HepG2 (cell line): ENCODE results near the gene TM4SF5. TPM values are rescaled to one million over a fixed set of nuclear protein-coding genes. Genes with fewer than 3 reads are reported as not detected.

ENCODE experiments used
- BHLHE40 ChIP-seq: IDR thresholded peaks from 2 replicates; pipeline ENCODE4 v1.6.1; 2011; ENCODE audit warnings: low read length, improper control_type of control experiment
- BRCA1 ChIP-seq: sonication (generic); formaldehyde crosslinking; IDR thresholded peaks from 2 replicates; pipeline ENCODE4 v1.4.0; 2020; ENCODE audit warnings: missing genetic modification reagents
- CREB1 ChIP-seq, 2 experiments: fragments of 450-650 bp in 1 of 2; IDR thresholded peaks; 2 replicates each; pipeline ENCODE4 v1.6.1; 2016 to 2017; ENCODE audit warnings: control low read depth in 1 of 2, mild to moderate bottlenecking in 1 of 2, missing compliant biosample characterization in 1 of 2, missing genetic modification characterization in 1 of 2
- FOXP1 ChIP-seq, 2 experiments: fragments of 450-650 bp in 1 of 2; IDR thresholded peaks; 2 replicates each; pipeline ENCODE4 v1.6.1; 2017 to 2018; ENCODE audit warnings: antibody characterized with exemption in 1 of 2
- GATA4 ChIP-seq: sonication (generic); IDR thresholded peaks from 2 replicates; pipeline ENCODE4 v1.6.1; 2016; ENCODE audit warnings: antibody characterized with exemption, low read depth, borderline replicate concordance
- HDAC6 ChIP-seq: fragments of 200-600 bp; sonication (generic); IDR thresholded peaks from 2 replicates; pipeline ENCODE4 v1.7.0; 2017; ENCODE audit warnings: mild to moderate bottlenecking, antibody characterized with exemption, low read length, low read depth
- KDM4B ChIP-seq: sonication (generic); formaldehyde crosslinking; IDR thresholded peaks from 2 replicates; pipeline ENCODE4 v1.4.0; 2020; ENCODE audit warnings: missing genetic modification reagents
- KLF6 ChIP-seq: IDR thresholded peaks from 2 replicates; pipeline ENCODE4 v1.8.0; 2016; ENCODE audit warnings: missing biosample characterization, missing genetic modification reagents
- MLLT10 ChIP-seq: sonication (generic); formaldehyde crosslinking; IDR thresholded peaks from 2 replicates; pipeline ENCODE4 v1.4.0; 2020; ENCODE audit warnings: missing genetic modification reagents
- MXD4 ChIP-seq: IDR thresholded peaks from 2 replicates; pipeline ENCODE4 v1.6.1; 2016; ENCODE audit warnings: mild to moderate bottlenecking, missing biosample characterization, missing genetic modification reagents
- NRL ChIP-seq: sonication (generic); formaldehyde crosslinking; IDR thresholded peaks from 2 replicates; pipeline ENCODE4 v1.5.0; 2020; ENCODE audit warnings: missing genetic modification reagents, mild to moderate bottlenecking, moderate library complexity, borderline replicate concordance
- ONECUT2 ChIP-seq: sonication (generic); formaldehyde crosslinking; IDR thresholded peaks from 2 replicates; pipeline ENCODE4 v1.4.0; 2020; ENCODE audit warnings: missing genetic modification reagents
- POLR2G ChIP-seq: fragments of 200-400 bp; formaldehyde crosslinking; IDR thresholded peaks from 2 replicates; pipeline ENCODE4 v1.6.1; 2018; ENCODE audit warnings: mild to moderate bottlenecking, low read depth, low read length, moderate library complexity
- RFX5 ChIP-seq: IDR thresholded peaks from 2 replicates; pipeline ENCODE4 v1.6.1; 2011; ENCODE audit warnings: low read depth, low read length, improper control_type of control experiment
- SMARCC2 ChIP-seq: fragments of 450-650 bp; IDR thresholded peaks from 2 replicates; pipeline ENCODE4 v1.6.1; 2017; ENCODE audit warnings: antibody characterized with exemption, mild to moderate bottlenecking
- SMARCE1 ChIP-seq: fragments of 450-650 bp; IDR thresholded peaks from 2 replicates; pipeline ENCODE4 v1.6.1; 2017; ENCODE audit warnings: borderline replicate concordance
- STAG1 ChIP-seq: sonication (generic); formaldehyde crosslinking; IDR thresholded peaks from 2 replicates; pipeline ENCODE4 v1.4.0; 2020; ENCODE audit warnings: missing genetic modification reagents
- TEAD3 ChIP-seq: optimal IDR thresholded peaks from 2 replicates; pipeline ENCODE3; 2016; ENCODE audit warnings: borderline replicate concordance
- ZFP36L1 ChIP-seq: sonication (generic); formaldehyde crosslinking; IDR thresholded peaks from 2 replicates; pipeline ENCODE4 v1.8.0; 2022; ENCODE audit warnings: mild to moderate bottlenecking, missing genetic modification reagents, moderate library complexity
- ZFP41 ChIP-seq: sonication (generic); formaldehyde crosslinking; IDR thresholded peaks from 2 replicates; pipeline ENCODE4 v1.4.0; 2020; ENCODE audit warnings: mild to moderate bottlenecking, missing genetic modification reagents, borderline replicate concordance
- ZNF101 ChIP-seq: sonication (generic); formaldehyde crosslinking; IDR thresholded peaks from 2 replicates; pipeline ENCODE4 v1.4.0; 2020; ENCODE audit warnings: mild to moderate bottlenecking, low read depth, missing genetic modification reagents, borderline replicate concordance
- ZNF121 ChIP-seq: sonication (generic); formaldehyde crosslinking; IDR thresholded peaks from 2 replicates; pipeline ENCODE4 v1.5.0; 2020; ENCODE audit warnings: mild to moderate bottlenecking, missing genetic modification reagents
- ZNF253 ChIP-seq: sonication (generic); formaldehyde crosslinking; IDR thresholded peaks from 2 replicates; pipeline ENCODE4 v1.8.0; 2022; ENCODE audit warnings: mild to moderate bottlenecking, missing genetic modification reagents, borderline replicate concordance
- ZNF501 ChIP-seq: sonication (generic); formaldehyde crosslinking; IDR thresholded peaks from 2 replicates; pipeline ENCODE4 v1.5.1; 2020; ENCODE audit warnings: mild to moderate bottlenecking, moderate library complexity, missing genetic modification reagents
- ZNF577 ChIP-seq: sonication (generic); formaldehyde crosslinking; IDR thresholded peaks from 2 replicates; pipeline ENCODE4 v1.4.0; 2020; ENCODE audit warnings: mild to moderate bottlenecking, low read depth, missing genetic modification reagents, borderline replicate concordance
- polyA plus RNA-seq, 8 experiments: library from polyadenylated mRNA; depleted of rRNA in 3 of 8; stranded (reverse) in 7 of 8; unstranded in 1 of 8; fragments of >200 nt; fragmentation: Illumina TruSeq in 4 of 8; extraction: Trizol in 4 of 8; gene quantifications; 2 replicates each; pipeline versions ENCODE4 v1.2.1 to v1.2.3, GENCODE V29; 2011 to 2016; ENCODE audit warnings: low read depth in 4 of 8, missing spikeins in 1 of 8, mixed read lengths in 1 of 8; ENCODE audit not compliant: insufficient read depth in 1 of 8
- total RNA-seq, 5 experiments: library from RNA; depleted of rRNA; stranded (reverse); fragments of >200 nt; fragmentation: Illumina TruSeq; extraction: Trizol; gene quantifications; 2 replicates each; pipeline ENCODE4 v1.2.3, GENCODE V29; 2016; ENCODE audit warnings: low read depth in 1 of 5
- TF ChIP-seq, protein P1 (sequence below): sonication (generic); formaldehyde crosslinking; IDR thresholded peaks from 2 replicates; pipeline ENCODE4 v1.8.0; 2022; ENCODE audit warnings: missing genetic modification reagents, mild to moderate bottlenecking, moderate library complexity, borderline replicate concordance
- TF ChIP-seq, protein P2 (sequence below): sonication (generic); formaldehyde crosslinking; IDR thresholded peaks from 2 replicates; pipeline ENCODE4 v1.4.0; 2020; ENCODE audit warnings: missing genetic modification reagents
- TF ChIP-seq, protein P3 (sequence below): sonication (generic); formaldehyde crosslinking; IDR thresholded peaks from 2 replicates; pipeline ENCODE4 v1.8.0; 2022; ENCODE audit warnings: low read depth, missing genetic modification reagents

TM4SF5 gene
- total and polyA plus RNA-seq, 2 of the 13 experiments (the other 11 are each of a cell fraction or from before 2014, with no cell fraction given), result 30.1 to 126 TPM

DNA sequence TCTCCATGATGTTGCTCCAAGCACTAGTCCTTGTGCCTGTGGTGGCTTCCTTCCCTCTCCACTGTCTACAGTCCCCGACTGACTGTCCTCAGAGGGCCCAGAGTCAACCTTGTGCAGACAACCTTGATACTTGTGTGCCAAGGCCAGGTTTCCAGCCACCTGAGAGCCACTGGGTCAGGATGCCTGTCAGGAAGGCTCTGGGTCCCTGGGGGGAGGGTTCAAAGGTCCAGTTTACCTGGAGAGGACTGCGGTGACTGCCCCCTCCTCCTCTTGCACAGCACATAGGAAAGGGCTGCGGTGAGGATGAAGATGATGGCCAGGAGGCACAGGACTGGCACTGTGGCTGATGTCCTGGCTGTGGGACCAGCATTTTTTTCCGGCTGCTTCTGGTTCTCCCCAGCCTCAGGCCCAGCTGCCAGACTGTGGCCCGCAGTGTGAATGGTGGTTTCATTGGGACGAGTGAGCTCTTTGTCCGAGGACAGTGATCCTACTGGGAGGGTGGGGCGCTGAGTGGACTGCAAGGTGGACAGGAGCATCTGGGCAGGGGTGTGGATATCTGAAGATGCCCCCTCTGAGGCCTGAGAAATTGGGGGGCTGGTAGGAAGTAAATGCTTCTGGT lies 36.7 kb upstream of the TM4SF5 start (continued):
- TF ChIP-seq, protein P1, sequence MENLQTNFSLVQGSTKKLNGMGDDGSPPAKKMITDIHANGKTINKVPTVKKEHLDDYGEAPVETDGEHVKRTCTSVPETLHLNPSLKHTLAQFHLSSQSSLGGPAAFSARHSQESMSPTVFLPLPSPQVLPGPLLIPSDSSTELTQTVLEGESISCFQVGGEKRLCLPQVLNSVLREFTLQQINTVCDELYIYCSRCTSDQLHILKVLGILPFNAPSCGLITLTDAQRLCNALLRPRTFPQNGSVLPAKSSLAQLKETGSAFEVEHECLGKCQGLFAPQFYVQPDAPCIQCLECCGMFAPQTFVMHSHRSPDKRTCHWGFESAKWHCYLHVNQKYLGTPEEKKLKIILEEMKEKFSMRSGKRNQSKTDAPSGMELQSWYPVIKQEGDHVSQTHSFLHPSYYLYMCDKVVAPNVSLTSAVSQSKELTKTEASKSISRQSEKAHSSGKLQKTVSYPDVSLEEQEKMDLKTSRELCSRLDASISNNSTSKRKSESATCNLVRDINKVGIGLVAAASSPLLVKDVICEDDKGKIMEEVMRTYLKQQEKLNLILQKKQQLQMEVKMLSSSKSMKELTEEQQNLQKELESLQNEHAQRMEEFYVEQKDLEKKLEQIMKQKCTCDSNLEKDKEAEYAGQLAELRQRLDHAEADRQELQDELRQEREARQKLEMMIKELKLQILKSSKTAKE (CRISPR knock-in tag), result peak; percentile 67
- TF ChIP-seq SMARCC2 (no peak), FOXP1 (IDR thresholded peaks at IDR 0.05) (no peak), FOXP1 (CRISPR knock-in tag; IDR thresholded peaks at IDR 0.05) (no peak), STAG1 (CRISPR knock-in tag) (peak; percentile 6; the same call in 1 of the 2 replicates), MXD4 (CRISPR knock-in tag) (no peak), POLR2G (peak; percentile 34; the same call in 1 of the 2 replicates), GATA4 (no peak), ZNF101 (CRISPR knock-in tag) (no peak), HDAC6 (no peak), ZNF501 (no peak), ONECUT2 (CRISPR knock-in tag) (no peak), ZFP36L1 (CRISPR knock-in tag) (no peak), ZNF121 (no peak), RFX5 (no peak), TEAD3 (CRISPR knock-in tag) (peak; percentile 64), SMARCE1 (no peak), CREB1 (IDR thresholded peaks at IDR 0.05) (no peak), CREB1 (CRISPR knock-in tag; IDR thresholded peaks at IDR 0.05) (no peak), ZNF577 (CRISPR knock-in tag) (no peak), KDM4B (CRISPR knock-in tag) (no peak), BRCA1 (CRISPR knock-in tag) (no peak), ZFP41 (CRISPR knock-in tag) (no peak), BHLHE40 (no peak), ZNF253 (CRISPR knock-in tag) (no peak), KLF6 (CRISPR knock-in tag) (no peak), MLLT10 (CRISPR knock-in tag) (no peak), NRL (CRISPR knock-in tag) (0 out of 2 replicates have a peak, but pooled peaks have one; percentile 27)
- TF ChIP-seq, protein P2, sequence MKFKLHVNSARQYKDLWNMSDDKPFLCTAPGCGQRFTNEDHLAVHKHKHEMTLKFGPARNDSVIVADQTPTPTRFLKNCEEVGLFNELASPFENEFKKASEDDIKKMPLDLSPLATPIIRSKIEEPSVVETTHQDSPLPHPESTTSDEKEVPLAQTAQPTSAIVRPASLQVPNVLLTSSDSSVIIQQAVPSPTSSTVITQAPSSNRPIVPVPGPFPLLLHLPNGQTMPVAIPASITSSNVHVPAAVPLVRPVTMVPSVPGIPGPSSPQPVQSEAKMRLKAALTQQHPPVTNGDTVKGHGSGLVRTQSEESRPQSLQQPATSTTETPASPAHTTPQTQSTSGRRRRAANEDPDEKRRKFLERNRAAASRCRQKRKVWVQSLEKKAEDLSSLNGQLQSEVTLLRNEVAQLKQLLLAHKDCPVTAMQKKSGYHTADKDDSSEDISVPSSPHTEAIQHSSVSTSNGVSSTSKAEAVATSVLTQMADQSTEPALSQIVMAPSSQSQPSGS (CRISPR knock-in tag), result 0 out of 2 replicates have a peak, but pooled peaks have one; percentile 26
- TF ChIP-seq, protein P3, sequence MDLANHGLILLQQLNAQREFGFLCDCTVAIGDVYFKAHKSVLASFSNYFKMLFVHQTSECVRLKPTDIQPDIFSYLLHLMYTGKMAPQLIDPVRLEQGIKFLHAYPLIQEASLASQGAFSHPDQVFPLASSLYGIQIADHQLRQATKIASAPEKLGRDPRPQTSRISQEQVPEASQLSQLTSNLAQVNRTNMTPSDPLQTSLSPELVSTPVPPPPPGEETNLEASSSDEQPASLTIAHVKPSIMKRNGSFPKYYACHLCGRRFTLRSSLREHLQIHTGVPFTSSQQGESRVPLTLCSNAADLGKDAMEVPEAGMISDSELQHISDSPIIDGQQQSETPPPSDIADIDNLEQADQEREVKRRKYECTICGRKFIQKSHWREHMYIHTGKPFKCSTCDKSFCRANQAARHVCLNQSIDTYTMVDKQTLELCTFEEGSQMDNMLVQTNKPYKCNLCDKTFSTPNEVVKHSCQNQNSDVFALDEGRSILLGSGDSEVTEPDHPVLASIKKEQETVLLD, result no peak
